GM12878 (cell line): ENCODE data around the gene GOLGA2. TPM values are rescaled to one million over a fixed set of nuclear protein-coding genes. Genes with fewer than 3 reads are reported as not detected.

Experiments used
- ATAC-seq: fragments of 200-7000 bp; cut with Tn5 transposase; 3 replicates; pipeline ENCODE4 v1.9.1; 2020; ENCODE audit warnings: mild to moderate bottlenecking, moderate library complexity
- BruUV-seq: library from RNA; stranded (reverse); fragments of 400-500 nt; replicated peaks from 2 replicates; lab custom pipeline; 2021; lab: Mats Ljungman, UMichigan
- CTCF ChIA-PET: fragments of 300-600 bp; sonication (Branson Sonifier 250); formaldehyde crosslinking; extraction: SDS; loops from one replicate; lab custom pipeline; 2021; ENCODE audit warnings: inconsistent platforms; lab: Yijun Ruan, JAX
- POLR2A ChIA-PET: fragments of 350-600 bp; formaldehyde crosslinking; extraction: SDS; loops from one replicate; lab custom pipeline; 2021; ENCODE audit warnings: inconsistent platforms; lab: Charles Lee
- RAD21 ChIA-PET: fragments of 300-600 bp; sonication (Branson Sonifier 250); formaldehyde crosslinking; loops from one replicate; lab custom pipeline; 2023; ENCODE audit warnings: antibody characterized with exemption; ENCODE audit not compliant: unreplicated experiment; lab: Charles Lee
- SMC1A ChIA-PET: fragments of 300-600 bp; sonication (Branson Sonifier 250); formaldehyde crosslinking; loops from one replicate; lab custom pipeline; 2023; ENCODE audit not compliant: unreplicated experiment, uncharacterized antibody; lab: Charles Lee
- DNase-seq: peaks from one replicate; pipeline ENCODE4 v3.0.0-alpha.2; 2011; ENCODE audit warnings: low read depth, low spot score
- FAIRE-seq: peaks from 3 replicates; lab custom pipeline; 2011; peaks lifted over from hg19 to GRCh38; lab: Jason Lieb, UNC
- H2AFZ ChIP-seq: 2 replicates; pipeline ENCODE4 v1.6.0; 2011; ENCODE audit warnings: low read depth, low read length, control low read depth; ENCODE audit not compliant: control insufficient read depth
- H3K27ac ChIP-seq: 2 replicates; pipeline ENCODE4 v1.5.1; 2011; ENCODE audit warnings: control low read depth; ENCODE audit not compliant: control insufficient read depth, insufficient read depth
- H3K27me3 ChIP-seq, 2 experiments: replicated peaks in 1 of 2; 2 replicates each; pipeline versions ENCODE4 v1.6.0 to v1.6.1; 2011; ENCODE audit warnings: low read length in 1 of 2; ENCODE audit not compliant: control insufficient read depth in 2 of 2, insufficient read depth in 2 of 2
- H3K36me3 ChIP-seq, 2 experiments: 2 replicates each; pipeline ENCODE4 v1.5.1; 2011; ENCODE audit warnings: low read length in 1 of 2; ENCODE audit not compliant: control insufficient read depth in 2 of 2, insufficient read depth in 2 of 2
- H3K4me1 ChIP-seq: 2 replicates; pipeline ENCODE4 v1.6.1; 2011; ENCODE audit warnings: mild to moderate bottlenecking, low read length, moderate library complexity, mixed read lengths; ENCODE audit not compliant: control insufficient read depth, insufficient read depth
- H3K4me2 ChIP-seq: 2 replicates; pipeline ENCODE4 v1.6.0; 2011; ENCODE audit warnings: control low read depth; ENCODE audit not compliant: control insufficient read depth, insufficient read depth
- H3K4me3 ChIP-seq: fragments of 200-600 bp; sonication (generic); 2 replicates; pipeline ENCODE4 v1.5.1; 2016
- H3K79me2 ChIP-seq: 2 replicates; pipeline ENCODE4 v1.6.0; 2011; ENCODE audit warnings: low read length; ENCODE audit not compliant: control insufficient read depth, insufficient read depth
- H3K9ac ChIP-seq: 2 replicates; pipeline ENCODE4 v1.8.0; 2011; ENCODE audit warnings: low read length, control low read depth, mixed read lengths; ENCODE audit not compliant: control insufficient read depth, insufficient read depth
- H3K9me3 ChIP-seq: replicated peaks from 3 replicates; pipeline ENCODE4 v1.5.1; 2011; ENCODE audit warnings: mild to moderate bottlenecking, low read length; ENCODE audit not compliant: control insufficient read depth, insufficient read depth
- H4K20me1 ChIP-seq: 2 replicates; pipeline ENCODE4 v1.6.0; 2011; ENCODE audit not compliant: control insufficient read depth, insufficient read depth
- CHD2 ChIP-seq: IDR thresholded peaks from 2 replicates; pipeline ENCODE4 v1.6.1; 2011; ENCODE audit warnings: low read depth, low read length, improper control_type of control experiment, borderline replicate concordance
- CREM ChIP-seq: IDR thresholded peaks from 2 replicates; pipeline ENCODE4 v1.6.1; 2014; ENCODE audit warnings: antibody characterized with exemption, low read depth
- HDAC2 ChIP-seq: fragments of 200-600 bp; sonication (generic); IDR thresholded peaks from 2 replicates; pipeline ENCODE4 v1.6.1; 2017
- IKZF2 ChIP-seq, 2 experiments: fragments of 450-650 bp; IDR thresholded peaks; 2 replicates each; pipeline ENCODE4 v1.6.1; 2017; ENCODE audit warnings: mild to moderate bottlenecking in 2 of 2, moderate library complexity in 2 of 2
- NFIC ChIP-seq: IDR thresholded peaks from 2 replicates; pipeline ENCODE4 v1.6.1; 2012; ENCODE audit warnings: low read depth, mild to moderate bottlenecking, inconsistent platforms, low read length, moderate library complexity
- NR2C1 ChIP-seq: fragments of 450-650 bp; IDR thresholded peaks from 2 replicates; pipeline ENCODE4 v1.6.1; 2017; ENCODE audit warnings: antibody characterized with exemption, mild to moderate bottlenecking, moderate library complexity
- NR2C2 ChIP-seq: IDR thresholded peaks from 2 replicates; pipeline ENCODE4 v1.6.1; 2011; ENCODE audit warnings: borderline replicate concordance, low read depth; ENCODE audit not compliant: control insufficient read depth, insufficient read length
- NR2F1 ChIP-seq: fragments of 450-650 bp; conservative IDR thresholded peaks from 2 replicates; pipeline ENCODE4 v1.6.1; 2017; ENCODE audit warnings: mild to moderate bottlenecking
- PML ChIP-seq: IDR thresholded peaks from 2 replicates; pipeline ENCODE4 v1.6.1; 2012; ENCODE audit warnings: low read length, inconsistent platforms
- RELA ChIP-seq: fragments of 450-650 bp; IDR thresholded peaks from 2 replicates; pipeline ENCODE4 v1.8.0; 2014; ENCODE audit warnings: borderline replicate concordance; ENCODE audit not compliant: partially characterized antibody
- SMARCA5 ChIP-seq: fragments of 450-650 bp; IDR thresholded peaks from 2 replicates; pipeline ENCODE4 v1.6.1; 2017; ENCODE audit warnings: mild to moderate bottlenecking
- TARDBP ChIP-seq: IDR thresholded peaks from 2 replicates; pipeline ENCODE4 v1.6.1; 2016; ENCODE audit warnings: borderline replicate concordance
- YY1 ChIP-seq: IDR thresholded peaks from 2 replicates; pipeline ENCODE4 v1.6.1; 2011; ENCODE audit warnings: low read depth, mild to moderate bottlenecking, low read length
- ZNF217 ChIP-seq: fragments of 450-650 bp; IDR thresholded peaks from 2 replicates; pipeline ENCODE4 v1.6.1; 2017; ENCODE audit warnings: antibody characterized with exemption, mild to moderate bottlenecking
- ZNF687 ChIP-seq: fragments of 450-650 bp; IDR thresholded peaks from 2 replicates; pipeline ENCODE4 v1.6.1; 2017; ENCODE audit warnings: mild to moderate bottlenecking, moderate library complexity
- WGBS: methylation state at CpG from one replicate; pipeline ENCODE4 v1.1.6; 2016; ENCODE audit warnings: low lambda C conversion rate; ENCODE audit not compliant: insufficient replicate concordance, insufficient coverage; ENCODE audit errors: missing lambda C conversion rate; 5-methylcytosine and 5-hydroxymethylcytosine counted together
- in situ Hi-C: fragments of 300-500 bp; cut with MboI; formaldehyde crosslinking; loops from 9 replicates; pipeline ENCODE4 v1.14.3; 2018; ENCODE audit warnings: mixed read lengths
- intact Hi-C: fragments of 100-400 bp; cut with micrococcal nuclease; formaldehyde crosslinking; loops from one replicate; pipeline ENCODE4 v1.14.2; 2022; ENCODE audit not compliant: unreplicated experiment
- polyA plus RNA-seq, 11 experiments: library from polyadenylated mRNA; depleted of rRNA in 4 of 11; unstranded in 6 of 11; stranded (reverse) in 5 of 11; fragments of >200 nt; fragmentation: Nextera tagmentation in 4 of 11; fragmentation: Illumina TruSeq in 1 of 11; extraction: Ambion mirVana in 4 of 11; extraction: Trizol in 1 of 11; gene quantifications; 1 replicate in 1 of 11; 2 replicates in 10 of 11; pipeline versions ENCODE4 v1.2.1 to v1.2.3, GENCODE V29; 2011 to 2016; ENCODE audit warnings: inconsistent platforms in 2 of 11, missing spikeins in 2 of 11, low read depth in 1 of 11
- total RNA-seq, 4 experiments: library from RNA; depleted of rRNA in 3 of 4; stranded (reverse); fragments of >200 nt in 3 of 4; fragmentation: Illumina TruSeq in 1 of 4; extraction: Trizol in 1 of 4; gene quantifications; 2 replicates each; pipeline versions ENCODE4 v1.2.1 to v1.2.3, GENCODE V29; 2013 to 2021

GOLGA2 gene
- total and polyA plus RNA-seq, 10 of the 15 experiments (the other 5 are each of a cell fraction or from before 2014, with no cell fraction given) = 5.9 to 32.6 (median 19.7) TPM

DNA sequence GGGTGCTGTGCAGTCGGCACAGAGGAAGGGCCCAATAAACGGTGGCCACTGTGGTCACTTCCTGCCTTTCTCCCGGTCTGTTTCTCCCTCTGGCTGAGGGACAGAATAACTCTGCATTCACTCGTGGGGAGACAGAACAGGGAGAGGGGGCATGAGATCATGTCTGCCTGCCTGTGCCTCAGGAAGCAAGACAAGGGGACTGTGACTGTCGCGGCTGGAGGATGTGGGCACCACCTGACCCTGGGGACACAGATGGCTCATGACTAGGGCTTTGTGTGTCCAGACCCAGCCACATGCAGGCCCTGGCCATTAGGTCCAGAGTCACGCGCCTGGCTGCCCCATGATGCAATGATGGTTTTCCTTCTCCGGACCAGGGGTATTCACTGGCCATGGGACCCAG, 40.6 kb upstream of the GOLGA2 start (continued):
- TF ChIP-seq ZNF687 = no peak
- TF ChIP-seq PML = no peak
- TF ChIP-seq NR2C2 = no peak
- no peak for TF ChIP-seq TARDBP
- no peak for TF ChIP-seq ZNF217
- no peak for TF ChIP-seq NFIC
- TF ChIP-seq HDAC2 = no peak
- no peak for TF ChIP-seq RELA

- BruUV-seq = no TSS peak
- 81% methylated on average over 4 of the region's 4 CpGs for WGBS
- H3K36me3 ChIP-seq = peaks cover 15 to 16% of the 10 kb centered on the region in 2 experiments
- SMC1A ChIA-PET = no interaction called here
- H2AFZ ChIP-seq = no peak overlapping the region
- H3K9ac ChIP-seq = no peak overlapping the region
- RAD21 ChIA-PET = no interaction called here
- CTCF ChIA-PET = interaction anchor here (0.7 to 0.9 kb wide), 2 partner anchors 9 to 19 kb away, joined by 3 read pairs; no protein-coding TSS in a partner anchor
- in situ Hi-C loops (no loop called here), intact Hi-C loops (no loop called here)
- no peak for TF ChIP-seq IKZF2 (IDR thresholded peaks at IDR 0.05)
- TF ChIP-seq CREM = no peak
- TF ChIP-seq CHD2 = no peak
- TF ChIP-seq YY1 = no peak
- no peak for TF ChIP-seq SMARCA5
- TF ChIP-seq NR2F1 = no peak
- no peak for TF ChIP-seq NR2C1
- no peak for FAIRE-seq
- H3K4me3 ChIP-seq = no peak overlapping the region
- no peaks in the 10 kb centered on the region for H3K27me3 ChIP-seq
- no peak for ATAC-seq
- no peak overlapping the region for H3K4me2 ChIP-seq
- H3K9me3 ChIP-seq = no peaks in the 10 kb centered on the region
- no peaks in the 10 kb centered on the region for H3K4me1 ChIP-seq
- POLR2A ChIA-PET = no interaction called here
- no peaks in the 10 kb centered on the region for H4K20me1 ChIP-seq
- DNase-seq = no peak
- no peaks in the 10 kb centered on the region for H3K79me2 ChIP-seq
- no peak overlapping the region for H3K27ac ChIP-seq
Observed at GRCh38 chr9:128314697-128315096, 38.9 kb upstream of the GOLGA2 start.
